Measurements from ENCODE around the gene KCNK7. TPM values are rescaled to one million over a fixed set of nuclear protein-coding genes. Genes with fewer than 3 reads are reported as not detected.

KCNK7 gene
- total RNA-seq, 2 experiments from 2014 or later: 0.34 to 0.46 TPM

- ChIA-PET POLR2A (no interaction called here), CTCF (interaction anchor here (0.6 to 1.3 kb wide), 2 partner anchors 10 to 133 kb away, joined by 3 to 4 read pairs; no protein-coding TSS in a partner anchor)
Observed at GRCh38 chr11:65598258-65598699, 2.7 kb upstream of the KCNK7 start.

GRCh38 chr11:65596520-65596919 lies 920 bp upstream of the KCNK7 start:
- POLR2A ChIA-PET: interaction anchor here (1.8 kb wide), 1 partner anchor 8 kb away, joined by 6 read pairs; no protein-coding TSS in a partner anchor
- CTCF ChIA-PET: interaction anchor here (1.1 to 4.2 kb wide), 3 partner anchors 11 to 88 kb away, joined by 3 to 23 read pairs (median 3); partner anchors contain the start of gene FAM89B

GRCh38 chr11:65595131-65595530 lies 469 bp downstream of the KCNK7 start:
- POLR2A ChIA-PET: interaction anchor here (1.8 kb wide), 1 partner anchor 10 kb away, joined by 6 read pairs; no protein-coding TSS in a partner anchor

GRCh38 chr11:65593518-65594414 lies 1.8 kb downstream of the KCNK7 start:
- CTCF ChIA-PET: interaction anchor here (0.7 to 4.2 kb wide), 18 partner anchors 8 to 117 kb away, joined by 3 to 23 read pairs (median 5); partner anchors contain the start of genes EHBP1L1, FAM89B, MAP3K11 and PCNX3

More at GRCh38 chr11:65595131-65595530, 469 bp downstream of the KCNK7 start:
- CTCF ChIA-PET: interaction anchor here (1.2 to 4.2 kb wide), 4 partner anchors 10 to 23 kb away, joined by 3 to 23 read pairs (median 4); partner anchors contain the start of genes FAM89B, MAP3K11 and PCNX3

GRCh38 chr11:65592858-65593517 lies 2.6 kb downstream of the KCNK7 start:
- CTCF ChIA-PET: interaction anchor here (1.1 to 4.2 kb wide), 13 partner anchors 8 to 118 kb away, joined by 3 to 23 read pairs (median 5); partner anchors contain the start of genes EHBP1L1, FAM89B, MAP3K11 and PCNX3
- POLR2A ChIA-PET: interaction anchor here (0.8 to 2.0 kb wide), 5 partner anchors 10 to 53 kb away, joined by 3 to 7 read pairs (median 3); partner anchors contain the start of gene EHBP1L1

More at GRCh38 chr11:65593518-65594414, 1.8 kb downstream of the KCNK7 start:
- POLR2A ChIA-PET: interaction anchor here (0.8 to 2.0 kb wide), 6 partner anchors 9 to 53 kb away, joined by 3 to 7 read pairs (median 3); partner anchors contain the start of gene EHBP1L1

- CTCF ChIA-PET: interaction anchor here (0.7 to 4.2 kb wide), 4 partner anchors 17 to 119 kb away, joined by 3 to 23 read pairs (median 7); partner anchors contain the start of gene FAM89B
Observed at GRCh38 chr11:65591939-65592857, 3.4 kb downstream of the KCNK7 start.

GRCh38 chr11:65590240-65590738 lies 5.3 kb downstream of the KCNK7 start:
- CTCF ChIA-PET: interaction anchor here (0.9 to 5.1 kb wide), 9 partner anchors 11 to 49 kb away, joined by 3 to 81 read pairs (median 3); partner anchors contain the start of genes EHBP1L1 and PCNX3
- POLR2A ChIA-PET: interaction anchor here (0.6 to 1.5 kb wide), 6 partner anchors 13 to 73 kb away, joined by 3 to 7 read pairs (median 4); partner anchors contain the start of genes EHBP1L1, FAM89B, MAP3K11 and PCNX3

More at GRCh38 chr11:65591939-65592857, 3.4 kb downstream of the KCNK7 start:
- POLR2A ChIA-PET: interaction anchor here (0.6 to 1.3 kb wide), 3 partner anchors 12 to 52 kb away, joined by 3 to 5 read pairs (median 3); no protein-coding TSS in a partner anchor

GRCh38 chr11:65589444-65590239 lies 6.0 kb downstream of the KCNK7 start:
- ChIA-PET CTCF (interaction anchor here (0.9 to 5.1 kb wide), 14 partner anchors 11 to 64 kb away, joined by 3 to 81 read pairs (median 4); partner anchors contain the start of genes EHBP1L1, PCNX3 and ZNRD2), POLR2A (interaction anchor here (0.6 to 1.5 kb wide), 6 partner anchors 13 to 74 kb away, joined by 3 to 7 read pairs (median 4); partner anchors contain the start of genes EHBP1L1, FAM89B, MAP3K11 and PCNX3)

GRCh38 chr11:65588199-65589054 lies 7.2 kb downstream of the KCNK7 start:
- ChIA-PET CTCF (interaction anchor here (0.8 to 5.1 kb wide), 19 partner anchors 9 to 173 kb away, joined by 3 to 81 read pairs (median 4); partner anchors contain the start of genes EHBP1L1, FAM89B and ZNRD2), POLR2A (interaction anchor here (0.6 to 3.9 kb wide), 9 partner anchors 12 to 91 kb away, joined by 3 to 46 read pairs (median 5); partner anchors contain the start of genes EHBP1L1, FAM89B and PCNX3)

- POLR2A ChIA-PET: interaction anchor here (1.0 to 3.9 kb wide), 3 partner anchors 10 to 40 kb away, joined by 3 to 46 read pairs (median 6); partner anchors contain the start of genes EHBP1L1 and PCNX3
Observed at GRCh38 chr11:65586676-65587075, 8.9 kb downstream of the KCNK7 start.

GRCh38 chr11:65586247-65586630 lies 9.4 kb downstream of the KCNK7 start:
- POLR2A ChIA-PET: interaction anchor here (0.6 to 3.9 kb wide), 5 partner anchors 9 to 82 kb away, joined by 3 to 46 read pairs (median 6); partner anchors contain the start of genes EHBP1L1 and PCNX3
- CTCF ChIA-PET: interaction anchor here (0.9 to 5.1 kb wide), 5 partner anchors 8 to 30 kb away, joined by 3 to 81 read pairs (median 4); partner anchors contain the start of genes EHBP1L1, FAM89B, KCNK7 and ZNRD2

More at GRCh38 chr11:65586676-65587075, 8.9 kb downstream of the KCNK7 start:
- CTCF ChIA-PET: interaction anchor here (1.1 to 5.1 kb wide), 4 partner anchors 9 to 30 kb away, joined by 3 to 81 read pairs (median 4); partner anchors contain the start of genes EHBP1L1, FAM89B and ZNRD2

- CTCF ChIA-PET: interaction anchor here (0.9 to 5.1 kb wide), 5 partner anchors 8 to 44 kb away, joined by 3 to 81 read pairs (median 4); partner anchors contain the start of genes EHBP1L1, FAM89B and KCNK7
- POLR2A ChIA-PET: interaction anchor here (0.5 to 3.9 kb wide), 4 partner anchors 9 to 82 kb away, joined by 4 to 46 read pairs (median 5); partner anchors contain the start of gene EHBP1L1
Observed at GRCh38 chr11:65585396-65586246, 10.0 kb downstream of the KCNK7 start.

- POLR2A ChIA-PET: interaction anchor here (0.5 to 1.0 kb wide), 2 partner anchors 38 to 44 kb away, joined by 4 read pairs; no protein-coding TSS in a partner anchor
- CTCF ChIA-PET: interaction anchor here (1.0 to 1.9 kb wide), 4 partner anchors 9 to 43 kb away, joined by 3 to 5 read pairs (median 4); partner anchors contain the start of gene FAM89B
Observed at GRCh38 chr11:65584723-65585171, 10.9 kb downstream of the KCNK7 start.

All from activated CD8-positive, alpha-beta memory T cell treated with anti-CD3 and anti-CD28 coated beads for 36 hours (primary cell).